ENCODE measurements around the gene CDC42EP3.

The CDC42EP3 gene, protein sequence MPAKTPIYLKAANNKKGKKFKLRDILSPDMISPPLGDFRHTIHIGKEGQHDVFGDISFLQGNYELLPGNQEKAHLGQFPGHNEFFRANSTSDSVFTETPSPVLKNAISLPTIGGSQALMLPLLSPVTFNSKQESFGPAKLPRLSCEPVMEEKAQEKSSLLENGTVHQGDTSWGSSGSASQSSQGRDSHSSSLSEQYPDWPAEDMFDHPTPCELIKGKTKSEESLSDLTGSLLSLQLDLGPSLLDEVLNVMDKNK
- 47.5 to 96.2 (median 62.4) reads per million in 3 experiments for total RNA-seq

DNA sequence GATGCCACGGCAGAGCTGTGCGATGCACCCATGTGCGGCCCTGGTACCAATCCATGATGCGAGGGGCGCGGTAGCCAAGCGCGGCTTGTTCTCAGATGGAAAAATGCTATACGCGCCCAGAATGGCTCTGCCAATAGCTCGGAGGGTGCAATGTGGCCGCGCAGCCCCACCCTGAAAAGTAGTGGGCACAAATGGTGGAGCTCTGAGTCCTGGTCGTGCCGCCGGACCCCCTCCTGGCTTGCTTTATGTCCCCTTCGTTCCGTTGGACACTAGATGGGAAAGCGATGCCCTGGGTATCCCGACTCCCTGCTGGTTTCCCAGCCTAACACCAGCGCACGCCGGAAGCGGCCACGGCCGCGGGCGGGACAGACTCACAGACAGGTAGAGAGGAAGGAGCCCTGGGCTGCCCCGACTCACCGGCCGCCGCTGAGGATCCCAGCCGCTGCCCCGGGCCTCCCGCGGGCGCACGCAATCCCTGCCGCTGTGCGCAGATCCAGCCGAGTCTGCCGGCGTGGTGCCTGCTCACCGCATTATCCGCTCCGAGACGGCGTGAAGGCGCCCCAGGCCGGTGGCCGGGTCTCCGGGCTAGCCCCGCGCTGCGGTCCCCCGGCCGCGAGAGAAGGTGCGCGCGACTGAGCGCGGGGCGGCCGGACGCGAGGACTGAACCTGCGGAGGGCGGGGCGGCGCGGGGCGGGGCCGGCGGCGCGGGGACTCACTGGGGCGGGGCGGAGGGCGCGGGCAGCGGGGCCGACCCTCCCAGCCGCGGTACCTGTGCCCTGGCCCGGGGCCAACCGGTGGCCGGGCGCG is at the start of gene CDC42EP3:
CDC42EP3 (minus strand) TSS at position 634 of the 807 bp plus-strand sequence. CDS start 25,055 bp downstream, outside the sequence.
- DNase-seq: peak; percentile 55

DNA sequence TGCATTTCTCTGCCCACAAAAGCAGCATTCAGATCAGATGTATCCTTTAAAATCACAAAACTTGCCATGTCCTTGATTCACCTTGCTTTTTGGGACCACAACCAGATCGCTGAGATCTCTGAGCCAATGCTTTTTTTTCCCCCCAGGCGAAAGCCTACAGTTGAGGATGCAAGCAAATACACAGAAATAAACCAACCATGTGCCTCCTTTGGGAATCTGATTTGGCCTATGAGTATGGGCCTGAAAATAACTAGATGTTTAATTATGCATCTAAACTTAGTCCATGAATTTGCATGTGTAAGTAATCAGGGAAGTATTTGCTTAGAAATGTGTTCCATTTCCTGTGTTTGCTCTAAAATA is 49.7 kb upstream of the CDC42EP3 start:
- DNase-seq: no peak

DNA sequence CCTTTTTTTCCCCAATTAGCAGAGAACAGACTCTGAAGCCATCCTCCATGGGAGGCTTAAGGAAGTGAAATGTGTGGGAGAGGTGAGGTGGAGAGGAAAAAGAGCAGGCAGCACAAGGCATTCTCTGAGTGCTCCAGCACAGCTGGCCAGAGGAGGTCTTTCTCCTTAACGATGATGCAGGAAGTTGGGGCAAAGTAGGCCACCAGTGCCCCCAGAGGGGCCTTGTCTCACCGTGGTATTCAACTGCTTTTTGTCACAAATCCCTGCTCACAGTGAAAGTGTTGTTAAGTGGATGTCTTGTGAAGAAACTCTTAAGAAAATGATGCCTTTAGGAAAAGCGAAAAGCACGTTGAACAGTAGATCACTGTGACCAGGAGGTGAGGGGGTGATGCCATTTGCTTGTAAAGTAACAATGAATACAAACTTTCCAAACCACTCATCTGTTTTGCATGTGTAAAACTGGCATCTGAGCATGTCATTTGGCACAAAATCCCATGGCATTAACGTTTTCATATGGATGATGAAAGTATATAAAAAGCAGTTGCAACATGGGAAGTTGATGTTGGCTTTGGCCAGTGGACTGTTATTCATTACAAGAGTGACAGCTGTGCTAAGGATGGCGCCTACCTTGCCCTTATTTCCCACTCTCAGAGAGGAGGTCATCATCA is 49.2 kb upstream of the CDC42EP3 start:
- DNase-seq: no peak

DNA sequence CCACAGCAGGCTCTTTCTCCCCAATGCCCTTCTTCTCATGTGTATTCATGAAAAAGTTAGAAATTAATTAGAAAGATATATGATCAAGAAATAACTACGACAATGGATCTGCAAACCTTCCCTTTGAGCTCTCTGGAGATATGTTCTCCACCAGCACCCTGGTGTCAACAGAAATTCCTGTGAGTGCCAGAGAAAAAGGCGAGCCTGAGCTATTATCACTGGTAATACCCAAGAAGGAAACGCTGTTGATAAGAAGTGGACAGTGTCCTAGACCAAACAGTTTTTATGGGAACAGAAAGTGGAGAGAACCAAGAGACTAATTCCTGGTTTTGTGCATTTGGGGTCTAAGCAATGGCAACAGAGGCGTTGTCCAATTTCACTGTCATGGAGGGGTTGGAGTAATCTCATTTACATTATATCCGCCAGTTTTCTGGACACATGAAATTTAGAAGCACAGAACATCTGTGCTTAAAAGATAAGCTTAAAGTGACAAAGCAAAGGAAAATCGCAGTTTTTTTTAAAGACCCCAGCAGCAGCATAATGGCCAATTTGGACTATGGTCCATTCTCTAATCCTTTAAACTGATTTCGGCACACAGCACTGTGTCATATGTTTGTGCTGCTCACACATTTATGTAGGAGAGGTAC is 47.2 kb upstream of the CDC42EP3 start:
- no peak for DNase-seq

DNA sequence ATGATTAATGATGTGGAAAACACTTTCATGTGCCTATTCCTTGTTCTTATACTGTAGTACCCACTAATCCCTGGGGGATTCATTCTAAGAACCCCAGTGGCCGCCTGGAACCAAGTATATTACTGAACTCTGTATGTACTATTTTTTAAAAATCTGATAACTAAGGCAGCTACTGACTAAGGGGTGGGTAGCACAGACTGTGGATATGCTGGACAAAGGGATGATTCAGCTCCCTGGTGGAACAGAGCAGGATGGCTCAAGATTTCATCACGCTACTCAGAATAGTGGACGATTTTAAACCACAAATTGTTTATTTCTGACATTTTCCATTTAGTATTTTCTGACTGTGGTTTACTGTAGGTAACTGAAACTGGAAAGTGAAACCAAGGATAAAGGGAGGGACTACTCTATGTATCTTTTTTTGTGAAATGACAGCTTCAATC is 41.8 kb upstream of the CDC42EP3 start:
- DNase-seq: no peak

DNA sequence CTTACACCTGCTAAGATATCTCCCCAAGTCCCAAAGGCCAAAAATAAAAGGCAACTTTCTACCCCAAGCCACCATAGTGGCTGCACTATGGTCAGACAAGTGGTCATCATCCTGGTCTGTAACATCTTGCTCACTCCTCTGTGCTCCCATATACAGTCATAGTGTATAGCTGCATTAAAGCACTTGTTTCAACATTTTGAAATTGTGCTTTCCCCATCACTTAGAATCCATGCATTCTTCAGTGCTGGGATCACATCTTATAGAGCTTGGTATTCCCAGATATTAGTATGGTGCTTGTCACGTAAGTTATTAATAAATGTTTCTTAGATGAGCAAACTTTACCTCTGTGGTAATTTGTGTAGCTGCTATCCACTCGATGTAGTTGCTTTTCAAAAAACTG is 40.4 kb upstream of the CDC42EP3 start:
- DNase-seq: no peak

DNA sequence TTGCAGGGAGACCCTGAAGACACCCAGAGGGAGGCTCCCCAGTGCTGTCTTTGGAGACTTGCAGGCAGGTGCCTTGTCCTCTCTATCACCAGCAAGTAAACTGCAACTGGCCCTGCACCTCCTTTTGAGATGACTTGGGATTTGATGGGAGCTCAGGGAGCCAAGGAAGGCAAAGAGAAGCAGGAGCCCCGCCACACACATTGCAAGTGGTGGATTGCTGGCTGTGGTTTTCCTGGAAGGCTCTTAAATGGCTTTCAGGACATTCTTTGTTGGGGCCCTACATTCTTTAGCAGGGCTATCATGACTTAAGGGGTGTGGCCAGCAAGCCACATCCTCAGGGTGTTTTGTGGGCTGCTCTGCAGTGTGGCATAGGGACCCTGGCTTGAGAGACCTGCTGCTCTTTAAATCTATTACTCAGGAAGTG is 39.9 kb upstream of the CDC42EP3 start:
- DNase-seq: peak; percentile 35

DNA sequence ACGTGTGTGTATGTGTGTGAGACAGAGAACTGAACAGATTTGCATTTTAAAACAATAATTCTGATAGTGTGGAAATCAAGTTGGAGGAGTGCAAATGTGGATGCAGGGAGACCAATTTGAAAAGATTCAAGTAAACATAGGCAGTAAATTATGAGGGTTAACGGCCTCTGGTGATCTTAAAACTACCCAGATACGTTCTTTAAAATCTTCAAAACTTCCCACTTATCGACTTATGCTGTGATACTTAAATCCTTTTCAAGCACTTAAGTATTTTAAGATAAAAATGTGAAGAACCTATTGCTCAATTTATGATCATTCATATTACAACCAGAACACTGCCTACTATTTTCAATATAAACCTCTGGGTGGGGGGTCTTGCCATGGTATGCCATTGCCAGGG is 37.7 kb upstream of the CDC42EP3 start:
- DNase-seq: no peak

DNA sequence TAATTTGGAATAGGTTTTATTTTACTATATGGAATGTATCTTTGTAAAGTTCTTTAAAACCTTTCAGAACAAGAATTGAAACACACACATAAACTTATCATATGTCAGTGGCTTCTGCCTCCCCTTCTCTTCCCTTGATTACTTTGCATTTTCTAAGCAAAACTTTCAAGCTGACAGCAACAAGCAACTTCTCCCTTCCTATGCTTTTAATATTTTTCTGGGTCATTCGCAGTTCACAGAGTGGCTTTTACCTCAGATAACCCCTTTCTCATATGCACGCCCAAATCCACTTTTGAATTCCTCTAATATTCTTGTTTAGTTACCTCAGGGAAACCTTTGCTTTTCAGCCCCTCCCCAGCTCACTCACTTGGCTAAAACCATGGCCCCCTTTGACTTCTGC is 36.7 kb upstream of the CDC42EP3 start:
- no peak for DNase-seq

DNA sequence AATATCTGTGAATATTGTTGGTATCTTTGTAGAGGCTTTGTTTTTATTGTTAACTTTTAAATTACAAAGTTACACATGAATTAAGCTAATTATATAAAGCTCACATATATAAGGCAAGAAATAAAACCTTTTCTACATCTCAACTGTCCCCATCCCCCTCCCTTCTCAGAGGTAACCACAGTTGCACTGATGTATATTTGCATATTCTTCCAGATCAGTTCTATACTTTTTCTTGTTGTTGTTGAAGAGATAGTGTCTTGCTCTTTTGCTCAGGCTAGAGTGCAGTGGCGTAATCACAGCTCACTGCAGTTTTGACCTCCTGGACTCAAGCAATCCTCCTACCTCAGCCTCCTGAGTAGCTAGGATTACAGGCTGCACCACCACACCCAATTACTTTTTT is 36.0 kb upstream of the CDC42EP3 start:
- DNase-seq: no peak

DNA sequence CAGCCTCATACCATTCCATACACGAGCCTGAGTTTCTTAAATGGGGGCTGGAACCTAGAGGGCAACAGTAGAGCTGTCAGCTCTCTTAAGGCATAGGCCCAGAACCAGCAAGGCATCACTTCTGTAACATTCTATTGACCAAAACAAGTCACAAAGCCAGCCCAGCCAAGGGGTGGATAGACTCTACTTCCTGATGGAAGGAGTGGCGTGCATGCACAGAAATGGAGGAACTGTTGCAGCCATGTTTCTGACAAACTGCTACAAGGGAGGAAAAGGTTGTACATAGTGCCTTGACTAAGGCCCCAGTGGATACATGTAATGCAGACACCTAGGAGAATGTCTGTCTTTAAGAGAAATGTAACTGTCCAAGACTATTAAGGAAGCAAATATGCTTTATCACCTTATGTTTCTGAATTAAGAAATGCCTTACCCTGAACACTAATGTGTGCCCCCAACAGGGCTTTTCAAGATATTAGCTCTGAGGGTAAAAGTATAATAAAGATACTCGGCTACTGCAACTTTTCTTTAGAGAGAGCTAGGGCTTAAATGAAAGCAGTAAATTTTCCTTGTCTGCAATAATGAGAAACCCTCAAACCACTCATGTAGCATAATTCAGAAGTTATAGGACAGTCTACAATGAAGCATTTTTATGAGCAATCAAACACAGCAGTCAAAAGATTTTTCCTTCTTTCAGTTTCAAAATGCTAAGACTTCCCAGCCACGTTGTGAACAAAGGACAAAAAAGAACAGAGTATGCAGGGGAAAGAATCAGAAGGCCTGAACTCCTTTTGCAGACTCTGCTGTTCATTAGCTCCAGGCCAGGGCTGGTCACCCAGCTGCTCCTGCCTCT is 35.1 kb upstream of the CDC42EP3 start:
- DNase-seq: no peak

DNA sequence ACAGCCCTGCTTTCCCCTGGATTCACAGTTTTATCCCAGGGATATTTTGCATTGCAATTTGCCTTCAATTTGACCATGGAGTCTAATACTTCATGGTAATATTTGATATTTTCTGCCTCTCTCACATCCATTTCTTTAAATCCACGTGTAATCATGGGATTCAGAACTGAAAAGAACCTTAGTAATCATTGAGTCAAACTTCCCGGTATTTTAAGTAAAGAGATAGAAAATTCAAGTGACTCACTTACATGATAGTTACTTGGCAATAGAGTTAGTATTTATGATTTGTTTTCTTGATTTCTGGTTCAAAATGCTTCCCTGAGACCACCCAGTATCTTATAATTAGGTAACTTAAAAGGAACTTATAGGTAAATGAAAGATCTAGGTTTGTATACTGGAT is 33.7 kb upstream of the CDC42EP3 start:
- DNase-seq: no peak

DNA sequence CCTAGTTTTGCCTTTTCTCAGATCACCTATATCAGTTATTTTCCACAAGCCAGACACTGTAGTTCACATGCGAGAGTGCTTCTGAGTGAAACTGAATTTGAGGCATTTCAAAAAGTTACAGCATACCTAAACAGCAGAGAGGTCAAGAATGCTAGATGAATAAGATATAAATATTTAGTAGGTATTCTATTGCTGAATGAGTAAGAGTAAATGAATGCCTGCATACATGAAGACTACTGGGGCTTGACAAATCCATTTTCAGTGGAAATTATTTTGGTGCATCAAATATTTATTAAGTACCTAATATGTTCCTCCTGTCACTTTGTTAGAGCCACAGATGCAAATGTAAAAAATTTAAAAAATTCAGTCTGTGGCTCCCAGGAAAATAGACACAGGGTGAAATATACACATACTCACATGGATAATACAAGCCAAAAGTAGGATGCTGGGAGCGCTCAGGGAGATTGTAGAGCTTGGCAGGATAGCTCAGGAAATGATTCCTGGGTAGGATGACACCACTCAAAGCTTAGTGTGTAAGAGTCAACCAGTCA is 27.6 kb upstream of the CDC42EP3 start:
- DNase-seq: no peak

DNA sequence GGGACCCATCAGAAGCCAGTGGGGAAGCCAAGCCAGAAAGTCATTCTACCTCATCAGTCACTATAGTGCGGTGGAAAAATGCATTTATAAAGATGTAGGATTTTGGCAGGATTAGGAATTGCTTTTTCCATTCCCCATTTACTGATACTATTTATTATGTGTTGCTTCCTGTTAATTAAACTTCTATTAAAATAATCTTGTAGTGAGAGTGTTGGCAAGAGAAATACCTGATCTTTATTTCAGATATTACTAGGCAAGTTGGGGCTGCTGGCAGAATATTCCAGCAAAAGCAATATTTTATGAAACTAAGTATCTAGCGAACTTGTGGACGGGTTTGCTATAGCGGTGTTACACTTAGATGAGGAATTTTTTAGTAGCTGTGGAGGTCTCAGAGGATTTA is 23.9 kb upstream of the CDC42EP3 start:
- no peak for DNase-seq

DNA sequence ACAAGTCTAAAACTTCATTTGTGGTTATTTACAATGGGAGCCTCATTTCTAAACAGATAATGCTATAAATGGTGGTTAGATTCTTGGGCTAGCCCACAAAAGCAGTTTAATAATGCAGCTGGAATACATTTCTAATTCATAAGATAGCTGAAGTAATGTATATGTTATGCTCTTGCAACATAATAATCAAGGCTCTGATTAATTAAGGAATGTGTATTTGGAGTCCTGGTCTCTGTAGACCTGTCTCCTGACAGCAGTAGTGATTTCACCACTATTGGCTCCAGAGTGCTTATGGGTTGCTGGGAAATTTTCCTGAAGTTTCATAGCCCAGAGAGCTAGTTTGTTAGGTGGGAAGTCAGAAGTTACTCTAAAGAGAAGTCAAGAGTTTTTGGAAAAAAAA is 21.3 kb upstream of the CDC42EP3 start:
- DNase-seq: no peak

DNA sequence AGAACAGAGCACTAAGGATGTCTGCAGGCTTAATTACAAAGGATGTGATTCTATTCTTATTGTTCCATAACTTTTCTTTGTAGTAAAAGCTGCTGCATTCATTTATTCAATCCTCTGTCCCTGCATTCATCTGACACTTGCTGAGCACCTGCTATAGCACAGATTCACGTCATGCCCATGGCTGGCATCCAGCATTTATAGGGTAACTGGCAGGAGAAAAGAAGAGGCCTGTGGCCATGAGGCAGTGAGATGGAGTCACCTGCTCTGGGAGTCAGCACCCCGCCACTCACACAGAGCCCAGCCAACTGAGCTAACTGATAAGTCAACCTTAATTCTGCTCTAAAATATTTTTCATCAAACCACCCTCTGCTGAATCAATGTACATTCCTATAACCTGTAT is 18.3 kb upstream of the CDC42EP3 start:
- no peak for DNase-seq

DNA sequence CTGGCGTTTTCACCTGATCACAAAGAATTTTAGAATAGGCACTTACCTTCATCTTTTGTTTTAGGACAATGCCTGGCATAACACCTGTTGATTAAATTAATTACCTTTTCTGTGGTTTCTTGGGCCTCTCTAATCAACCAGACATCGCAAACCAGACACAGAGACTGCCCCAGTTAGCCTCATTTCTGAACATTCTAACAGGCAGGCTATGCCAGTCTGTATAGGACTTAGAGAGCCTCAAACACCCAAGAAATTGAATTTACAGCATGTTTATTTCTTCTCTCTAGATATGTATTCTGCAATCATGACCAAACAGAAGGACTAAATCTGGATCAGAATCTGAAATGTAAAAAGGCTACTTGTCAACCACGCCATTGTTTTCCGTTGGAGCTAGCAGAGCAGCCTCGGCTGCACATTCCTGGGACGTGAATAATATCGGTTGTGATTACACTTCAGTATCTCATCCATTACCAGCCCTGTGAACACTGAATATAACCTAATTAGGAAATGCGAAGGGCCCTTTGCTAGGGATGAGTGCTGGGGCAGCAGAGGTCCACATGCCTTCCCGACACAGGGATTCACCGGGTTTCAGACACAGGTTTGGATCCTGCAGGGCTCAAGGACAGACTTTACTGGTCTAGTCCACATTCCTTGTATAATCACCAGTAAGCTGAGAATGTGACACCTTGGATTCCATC is 17.5 kb upstream of the CDC42EP3 start:
- no peak for DNase-seq

DNA sequence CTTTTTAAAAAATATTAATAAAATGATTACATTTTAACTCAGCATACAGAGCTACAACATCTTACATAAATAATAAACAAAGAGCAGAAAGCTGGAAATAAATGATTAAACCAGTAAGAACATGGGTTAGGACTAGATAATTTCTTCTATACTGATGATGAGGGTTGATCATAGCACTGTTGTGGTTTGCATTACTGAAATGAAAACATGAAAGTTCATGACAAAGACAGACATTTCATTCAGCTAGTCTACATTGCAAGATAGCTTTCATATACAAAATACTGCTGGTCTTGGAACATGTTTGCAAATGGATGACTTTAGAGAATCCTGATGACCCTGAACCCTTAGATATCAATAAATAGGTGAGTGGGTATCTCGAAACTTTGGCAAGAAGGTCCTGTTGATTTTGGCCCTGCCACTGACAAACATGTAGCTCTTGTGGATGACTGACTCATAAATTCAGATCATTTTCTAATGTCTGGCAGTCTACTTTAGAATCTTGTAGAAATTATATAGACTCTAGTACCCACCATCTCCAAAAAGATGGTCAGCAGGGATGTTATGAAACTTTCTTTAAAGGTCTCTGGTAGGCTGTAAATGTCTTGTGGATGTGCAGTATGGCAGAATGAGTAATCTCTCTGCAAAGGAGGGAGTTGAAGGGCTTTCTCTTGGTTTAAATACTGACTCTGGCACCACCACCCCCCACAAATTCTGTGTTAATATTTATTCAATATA is 15.5 kb upstream of the CDC42EP3 start:
- DNase-seq: no peak

DNA sequence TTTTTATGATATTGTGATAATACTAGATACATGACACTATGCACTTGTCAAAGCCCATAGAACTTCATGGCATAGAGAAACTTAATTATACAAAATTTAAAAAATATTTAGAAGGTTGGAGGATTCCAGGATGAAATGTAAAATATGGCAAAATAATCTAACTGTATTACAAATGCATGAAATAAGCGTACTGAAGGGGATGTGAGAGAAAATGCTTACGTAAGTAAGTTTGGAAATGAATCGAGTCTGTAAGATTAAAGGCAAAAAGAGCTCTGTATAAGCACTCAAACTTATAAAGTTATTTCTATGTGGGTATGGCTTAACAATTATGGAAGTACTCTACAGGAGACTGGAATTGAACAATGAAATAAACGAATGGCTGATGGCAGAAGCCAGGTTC is 13.4 kb upstream of the CDC42EP3 start:
- no peak for DNase-seq

DNA sequence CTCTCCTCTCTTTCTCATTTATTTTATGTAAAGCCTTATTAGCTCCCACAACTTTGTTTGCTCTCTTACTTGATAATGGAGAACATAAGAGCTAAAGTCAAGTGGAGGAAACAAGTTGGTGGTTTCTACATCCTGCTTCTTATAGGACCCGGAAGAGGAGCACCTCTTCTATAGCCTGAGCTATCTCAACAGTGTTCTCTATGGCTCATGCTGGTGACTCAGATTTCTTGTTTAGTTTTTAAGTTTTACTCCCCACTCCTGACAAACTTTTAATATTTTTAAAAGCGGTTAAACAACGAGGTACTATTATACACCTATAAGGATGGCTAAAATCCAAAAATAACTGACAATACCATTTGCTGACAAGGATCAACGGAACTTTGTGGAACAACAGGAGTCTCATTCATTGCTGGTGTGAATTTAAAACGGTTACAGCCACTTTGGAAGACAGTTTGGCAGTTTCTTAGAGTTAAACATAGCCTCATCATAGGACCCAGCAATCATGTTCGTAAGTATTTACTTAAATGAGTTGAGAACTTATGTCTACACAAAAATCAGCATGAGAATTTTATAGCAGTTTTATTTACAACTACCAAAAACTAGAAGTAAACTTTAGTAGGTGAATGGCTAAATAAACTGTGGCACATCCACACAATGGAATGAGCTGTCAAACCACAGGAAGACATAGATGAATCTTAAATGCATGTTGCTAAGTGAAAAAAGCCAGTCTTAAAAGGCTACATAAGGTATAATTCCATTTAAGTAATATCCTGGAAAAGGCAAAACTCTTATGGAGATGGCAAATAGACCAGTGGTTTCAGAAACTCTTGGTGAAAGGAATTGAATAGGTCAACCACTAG is 12.7 kb upstream of the CDC42EP3 start:
- peak; percentile 52 for DNase-seq
